Kidney glomerular epithelial cell (primary cell): ENCODE results near the gene ELMO1.

Source experiments
- DNase-seq: peaks from one replicate; lab custom pipeline; 2025; lab: John Stamatoyannopoulos, UW

ELMO1 gene

GRCh38 chr7:37408291-37409228 is 40.1 kb downstream of the ELMO1 start:
- DNase-seq: no peak

- no peak for DNase-seq
These were observed 43.0 kb downstream of the ELMO1 start for GRCh38 chr7:37405603-37406122.

- DNase-seq: no peak
These were observed 43.5 kb downstream of the ELMO1 start for GRCh38 chr7:37405128-37405527.

- no peak for DNase-seq
These were observed 48.7 kb downstream of the ELMO1 start for GRCh38 chr7:37399876-37400421.

GRCh38 chr7:37398403-37398802 is 50.3 kb downstream of the ELMO1 start:
- DNase-seq: no peak

- no peak for DNase-seq
These were observed 52.9 kb downstream of the ELMO1 start for GRCh38 chr7:37395618-37396259.

GRCh38 chr7:37394158-37394557 is 54.5 kb downstream of the ELMO1 start:
- no peak for DNase-seq

- DNase-seq: no peak
These were observed 55.2 kb downstream of the ELMO1 start for GRCh38 chr7:37393476-37393875.

- DNase-seq: no peak
These were observed 56.0 kb downstream of the ELMO1 start for GRCh38 chr7:37392673-37393017.

- DNase-seq: no peak
These were observed 56.6 kb downstream of the ELMO1 start for GRCh38 chr7:37391791-37392672.

- no peak for DNase-seq
These were observed 58.5 kb downstream of the ELMO1 start for GRCh38 chr7:37390114-37390513.

GRCh38 chr7:37388811-37389210 is 59.9 kb downstream of the ELMO1 start:
- no peak for DNase-seq

- DNase-seq: no peak
These were observed 62.9 kb downstream of the ELMO1 start for GRCh38 chr7:37385787-37386186.

- DNase-seq: no peak
These were observed 66.0 kb downstream of the ELMO1 start for GRCh38 chr7:37382546-37383088.

- DNase-seq: no peak
These were observed 67.8 kb downstream of the ELMO1 start for GRCh38 chr7:37380831-37381230.

GRCh38 chr7:37379546-37380277 is 69.0 kb downstream of the ELMO1 start:
- no peak for DNase-seq

GRCh38 chr7:37377231-37377630 is 71.4 kb downstream of the ELMO1 start:
- DNase-seq: no peak

- no peak for DNase-seq
These were observed 72.3 kb downstream of the ELMO1 start for GRCh38 chr7:37376386-37376785.

- no peak for DNase-seq
These were observed 75.9 kb downstream of the ELMO1 start for GRCh38 chr7:37372750-37373149.

GRCh38 chr7:37371755-37372154 is 76.9 kb downstream of the ELMO1 start:
- no peak for DNase-seq

- DNase-seq: no peak
These were observed 78.8 kb downstream of the ELMO1 start for GRCh38 chr7:37369906-37370305.
